Measurements from ENCODE around the gene FNDC10.

DNA sequence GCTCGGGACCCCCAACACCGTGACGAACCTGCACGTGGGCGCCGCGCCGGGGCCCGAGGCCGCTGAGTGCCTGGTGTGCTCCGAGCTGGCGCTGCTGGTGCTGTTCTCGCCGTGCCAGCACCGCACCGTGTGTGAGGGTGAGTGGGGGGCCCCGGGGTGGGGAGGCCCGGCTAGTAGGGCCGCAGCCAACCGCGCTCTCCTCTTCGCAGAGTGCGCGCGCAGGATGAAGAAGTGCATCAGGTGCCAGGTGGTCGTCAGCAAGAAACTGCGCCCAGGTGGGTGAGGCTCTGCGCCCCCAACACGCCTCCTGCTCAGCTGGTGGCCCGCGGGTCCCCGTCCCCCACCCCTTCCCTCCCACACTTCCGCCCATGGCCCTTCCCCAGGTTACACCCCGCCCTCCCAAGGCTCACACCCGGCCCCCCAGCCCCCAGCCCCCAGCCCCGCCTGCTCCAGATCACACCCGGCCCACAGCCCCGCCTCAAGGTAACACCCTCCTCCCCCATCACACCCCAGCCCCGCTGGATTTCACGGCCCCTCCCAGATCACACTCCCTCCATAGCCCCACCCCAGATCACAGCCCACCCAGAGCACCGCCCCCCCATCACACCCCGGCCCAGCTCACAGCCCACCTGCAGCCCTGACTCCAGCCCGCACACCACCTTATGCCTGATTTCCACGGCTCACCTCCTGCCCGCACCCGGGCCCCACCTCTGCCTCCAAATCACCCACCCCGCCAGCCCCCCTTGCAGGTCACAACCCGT is 29.7 kb upstream of the FNDC10 start:
- TF ChIP-seq, protein P1, sequence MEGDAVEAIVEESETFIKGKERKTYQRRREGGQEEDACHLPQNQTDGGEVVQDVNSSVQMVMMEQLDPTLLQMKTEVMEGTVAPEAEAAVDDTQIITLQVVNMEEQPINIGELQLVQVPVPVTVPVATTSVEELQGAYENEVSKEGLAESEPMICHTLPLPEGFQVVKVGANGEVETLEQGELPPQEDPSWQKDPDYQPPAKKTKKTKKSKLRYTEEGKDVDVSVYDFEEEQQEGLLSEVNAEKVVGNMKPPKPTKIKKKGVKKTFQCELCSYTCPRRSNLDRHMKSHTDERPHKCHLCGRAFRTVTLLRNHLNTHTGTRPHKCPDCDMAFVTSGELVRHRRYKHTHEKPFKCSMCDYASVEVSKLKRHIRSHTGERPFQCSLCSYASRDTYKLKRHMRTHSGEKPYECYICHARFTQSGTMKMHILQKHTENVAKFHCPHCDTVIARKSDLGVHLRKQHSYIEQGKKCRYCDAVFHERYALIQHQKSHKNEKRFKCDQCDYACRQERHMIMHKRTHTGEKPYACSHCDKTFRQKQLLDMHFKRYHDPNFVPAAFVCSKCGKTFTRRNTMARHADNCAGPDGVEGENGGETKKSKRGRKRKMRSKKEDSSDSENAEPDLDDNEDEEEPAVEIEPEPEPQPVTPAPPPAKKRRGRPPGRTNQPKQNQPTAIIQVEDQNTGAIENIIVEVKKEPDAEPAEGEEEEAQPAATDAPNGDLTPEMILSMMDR (IDR thresholded peaks at IDR 0.05; ENCODE audit: insufficient read depth, low read depth, low read length), result no peak
- TF ChIP-seq EZH2 (IDR thresholded peaks at IDR 0.05; ENCODE audit: insufficient read depth, low read length), result no peak
